RWPE1 (cell line): Measurements from ENCODE around the gene MRPL34.
A peak's percentile ranks its signal among the peaks of the same experiment; 100 is the strongest.

Source experiments
- CTCF ChIA-PET: fragments of 350-600 bp; sonication (Branson Sonifier 250); formaldehyde crosslinking; extraction: SDS; loops from one replicate; lab custom pipeline; 2021; lab: Yijun Ruan, JAX
- POLR2A ChIA-PET: fragments of 400-600 bp; formaldehyde crosslinking; extraction: SDS; loops from one replicate; lab custom pipeline; 2020; ENCODE audit warnings: antibody characterized with exemption; ENCODE audit not compliant: low non-redundant PET; lab: Yijun Ruan, JAX
- DNase-seq: peaks from one replicate; pipeline ENCODE4 v3.0.0; 2012; ENCODE audit warnings: low spot score
- H3K27ac ChIP-seq: fragments of 450-650 bp; 2 replicates; pipeline ENCODE4 v1.5.1; 2017
- CTCF ChIP-seq: fragments of 450-650 bp; conservative IDR thresholded peaks from 2 replicates; pipeline ENCODE4 v1.5.1; 2017; ENCODE audit warnings: low read depth, mild to moderate bottlenecking

MRPL34 gene

GRCh38 chr19:17275441-17276175, 30.1 kb upstream of the MRPL34 start:
- no peak for TF ChIP-seq CTCF
- POLR2A ChIA-PET: no interaction called here
- CTCF ChIA-PET: interaction anchor here (1.6 kb wide), 1 partner anchor 8 kb away, joined by 4 read pairs; no protein-coding TSS in a partner anchor
- H3K27ac ChIP-seq: peak overlapping the region; percentile 2; the same call in 1 of the 2 replicates
- no peak for DNase-seq

- peak overlapping the region; percentile 31 for H3K27ac ChIP-seq
- no peak for TF ChIP-seq CTCF
- no peak for DNase-seq
- ChIA-PET POLR2A (no interaction called here), CTCF (no interaction called here)
Measured at GRCh38 chr19:17279436-17279835, 26.2 kb upstream of the MRPL34 start.

GRCh38 chr19:17281391-17282304, 24.0 kb upstream of the MRPL34 start, which contains the start of gene ANKLE1:
ANKLE1 (plus strand) TSS chr19:17281901; CDS start chr19:17281921, 20 bp downstream.
- ChIA-PET CTCF (interaction anchor here (0.6 to 2.1 kb wide), 19 partner anchors 9 to 511 kb away, joined by 3 to 16 read pairs (median 4); partner anchors contain the start of gene OCEL1), POLR2A (no interaction called here)
- peak; percentile 20 for DNase-seq
- no peak within 1 kb of the TSS for H3K27ac ChIP-seq
- no peak for TF ChIP-seq CTCF

- peak; percentile 98 for TF ChIP-seq CTCF
- POLR2A ChIA-PET: no interaction called here
Measured at GRCh38 chr19:17282488-17283125, 23.1 kb upstream of the MRPL34 start.

GRCh38 chr19:17283504-17283996, 22.1 kb upstream of the MRPL34 start:
- no peak overlapping the region for H3K27ac ChIP-seq
- ChIA-PET CTCF (interaction anchor here (0.6 to 2.1 kb wide), 8 partner anchors 9 to 458 kb away, joined by 3 to 16 read pairs (median 4); partner anchors contain the start of gene USHBP1), POLR2A (no interaction called here)
- no peak for DNase-seq
- no peak for TF ChIP-seq CTCF

More at GRCh38 chr19:17282488-17283125, 23.1 kb upstream of the MRPL34 start:
- no peak overlapping the region for H3K27ac ChIP-seq
- CTCF ChIA-PET: interaction anchor here (0.6 to 2.1 kb wide), 19 partner anchors 8 to 512 kb away, joined by 3 to 16 read pairs (median 4); partner anchors contain the start of gene OCEL1
- peak; percentile 81 for DNase-seq
